HG03196 (cell line): ENCODE measurements around the gene PRDM16.

Source experiments
- ATAC-seq: cut with Tn5 transposase; IDR thresholded peaks from one replicate; pipeline ENCODE4 v1.9.1; 2021; ENCODE audit not compliant: unreplicated experiment

PRDM16 gene

DNA sequence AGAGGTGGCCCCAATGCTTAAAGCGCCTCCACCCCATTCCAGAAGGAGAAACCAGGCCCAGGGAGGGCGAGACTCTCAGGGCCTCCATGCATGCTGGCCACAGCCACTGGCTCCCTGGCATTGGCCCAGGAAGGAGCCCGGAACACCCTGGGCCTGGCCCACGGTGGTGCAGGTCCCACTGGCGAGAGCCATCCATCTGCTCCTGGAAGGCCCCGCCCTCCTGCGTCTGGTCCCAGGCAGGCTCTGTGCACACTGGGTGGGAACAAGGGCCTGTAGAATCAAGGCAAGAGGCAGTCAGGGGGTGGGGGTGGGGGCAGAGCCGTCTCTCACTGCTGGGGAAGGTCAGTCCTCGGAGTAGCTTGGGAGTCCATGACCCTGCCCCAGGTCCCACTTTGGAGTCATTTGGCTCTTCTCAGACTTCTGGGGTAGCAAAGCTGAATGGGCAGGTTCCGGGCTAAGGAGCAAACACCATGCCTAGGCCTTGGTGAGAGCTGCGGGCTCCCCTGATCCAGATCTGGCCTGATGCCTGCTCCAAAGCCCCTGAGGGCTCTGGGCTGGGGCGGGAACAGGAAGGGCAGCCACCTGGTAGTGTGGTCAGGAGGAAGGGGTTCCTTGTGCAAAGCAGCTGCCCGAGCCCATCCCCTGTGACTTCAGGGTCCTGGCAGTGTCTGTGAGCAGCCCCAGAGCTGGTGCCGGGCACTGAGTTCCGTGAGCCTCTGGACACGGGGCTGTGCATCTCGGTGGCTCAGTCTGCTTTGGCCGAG lies 278.4 kb downstream of the PRDM16 start:
- no peak for ATAC-seq

DNA sequence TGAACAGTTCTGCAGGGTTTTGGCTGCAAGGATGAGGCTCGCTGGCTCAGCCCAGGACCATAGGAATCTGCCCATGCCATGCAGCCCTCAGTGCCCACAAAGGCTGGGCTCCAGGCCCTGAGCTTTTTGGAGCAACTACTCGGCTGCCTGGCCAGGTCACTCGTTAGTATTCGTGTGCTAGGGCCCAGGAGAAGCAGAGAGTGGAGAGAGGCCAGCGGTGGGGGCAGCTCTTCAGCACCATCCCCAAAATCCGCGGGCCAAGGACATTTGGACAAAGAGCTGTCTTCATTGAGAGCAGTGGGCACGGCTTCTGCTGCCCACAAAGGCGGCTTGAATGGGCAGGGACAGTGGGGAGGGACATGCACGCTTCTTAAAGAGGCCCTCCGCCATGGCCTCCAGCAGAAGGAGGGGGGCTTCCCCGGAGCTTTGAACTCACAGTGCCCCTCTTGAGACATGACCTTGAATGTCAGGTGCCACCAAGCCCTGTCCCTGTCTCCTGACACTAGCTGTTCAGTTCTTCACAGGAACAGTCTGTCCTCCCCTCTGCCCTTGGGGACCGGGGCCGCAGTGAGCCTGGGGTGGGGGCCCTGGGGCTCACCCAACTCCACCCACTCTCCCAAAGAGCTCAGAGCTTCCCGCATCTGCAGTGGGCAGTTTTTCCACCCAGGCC lies 279.3 kb downstream of the PRDM16 start:
- ATAC-seq = no peak

DNA sequence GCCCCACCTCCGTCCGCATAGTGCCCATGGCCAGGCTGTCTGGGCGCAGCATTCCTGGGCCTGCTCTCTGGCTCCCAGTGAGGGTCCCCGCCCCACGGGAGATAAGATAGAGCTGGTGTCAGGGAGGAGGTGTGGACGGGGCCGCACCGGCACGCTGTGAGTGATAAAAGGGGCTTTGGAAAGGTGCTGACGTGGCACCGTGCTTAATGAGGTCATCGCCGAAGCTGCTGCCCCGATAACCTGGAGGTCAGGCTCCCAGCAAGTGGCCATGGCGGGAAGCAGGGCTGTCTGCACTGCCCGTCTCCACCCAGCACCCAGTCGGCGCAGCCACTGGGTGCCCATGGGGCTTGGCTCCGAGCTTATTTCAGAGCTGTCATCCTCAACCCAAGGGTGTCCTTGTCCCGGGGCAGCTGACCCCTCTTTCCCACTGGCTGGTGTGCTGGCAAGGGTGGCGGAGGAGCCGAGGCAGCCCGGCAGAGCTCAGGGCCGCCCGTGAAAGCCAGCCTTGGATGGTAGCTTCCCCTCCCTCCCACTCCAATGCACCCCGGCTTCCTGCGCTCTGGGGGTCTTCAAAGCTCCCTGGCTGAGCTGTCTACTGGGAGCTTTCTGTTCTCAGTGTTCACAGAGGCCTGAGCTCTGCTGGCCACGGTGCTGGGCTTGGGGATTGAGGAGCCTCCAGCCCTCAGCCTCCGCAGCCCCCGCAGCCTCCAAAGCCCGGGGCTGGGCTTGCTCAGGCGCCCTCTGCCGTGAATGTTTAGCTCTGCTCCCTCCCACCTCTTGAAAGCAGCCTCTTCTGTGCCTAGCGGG lies 280.4 kb downstream of the PRDM16 start:
- ATAC-seq = no peak

DNA sequence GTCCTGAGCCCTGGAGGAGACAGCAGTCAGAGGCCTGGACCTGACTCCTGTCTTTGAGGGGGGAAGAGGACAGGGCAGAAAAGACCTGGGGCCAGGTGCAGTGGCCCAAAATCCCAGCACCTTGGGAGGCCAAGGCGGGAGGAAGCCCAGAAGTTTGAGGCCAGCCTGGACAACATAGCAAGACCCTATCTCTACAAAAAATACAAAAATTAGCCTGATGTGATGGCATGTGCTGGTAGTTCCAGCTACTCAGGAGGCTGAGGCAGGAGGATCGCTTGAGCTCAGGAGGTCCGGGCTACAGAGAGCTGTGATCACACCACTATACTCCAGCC lies 280.9 kb downstream of the PRDM16 start:
- ATAC-seq = no peak

DNA sequence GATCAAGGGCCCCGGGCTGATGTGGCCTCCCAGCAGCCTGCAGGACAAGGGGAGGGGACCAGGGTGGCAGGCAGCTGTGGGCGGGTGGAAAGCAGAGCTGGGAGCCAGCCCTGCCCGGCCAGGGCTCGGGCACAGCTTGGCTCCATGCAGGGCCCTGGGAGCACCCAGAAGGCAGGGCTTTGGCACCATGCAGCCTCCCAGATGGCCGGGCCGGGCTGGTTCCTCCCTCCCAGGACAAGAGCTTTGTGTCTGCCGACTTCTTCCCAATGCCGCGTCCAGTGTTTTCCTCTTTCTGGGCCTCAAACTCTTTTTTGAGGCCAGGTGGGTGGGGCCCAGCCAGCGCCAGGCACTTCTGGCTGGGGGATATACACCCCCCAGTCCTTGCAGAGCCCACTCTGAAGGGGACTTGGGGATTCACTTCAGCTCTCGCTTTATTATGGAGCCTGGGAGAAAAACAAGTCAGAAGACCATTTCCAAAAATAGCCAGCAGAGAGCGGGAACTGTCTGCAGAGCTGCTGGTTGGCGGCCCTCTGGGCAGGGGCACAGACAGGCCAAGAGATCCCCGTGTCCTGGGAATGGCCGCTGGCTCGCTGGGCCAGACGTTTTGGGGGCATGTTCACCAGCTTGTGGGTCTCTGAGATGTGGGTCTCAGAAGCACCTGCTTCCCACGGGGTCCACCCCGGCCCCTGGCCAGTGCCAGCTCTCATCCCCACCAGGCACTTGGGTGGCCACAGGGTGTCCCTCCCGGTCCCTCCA lies 281.7 kb downstream of the PRDM16 start:
- ATAC-seq = no peak

DNA sequence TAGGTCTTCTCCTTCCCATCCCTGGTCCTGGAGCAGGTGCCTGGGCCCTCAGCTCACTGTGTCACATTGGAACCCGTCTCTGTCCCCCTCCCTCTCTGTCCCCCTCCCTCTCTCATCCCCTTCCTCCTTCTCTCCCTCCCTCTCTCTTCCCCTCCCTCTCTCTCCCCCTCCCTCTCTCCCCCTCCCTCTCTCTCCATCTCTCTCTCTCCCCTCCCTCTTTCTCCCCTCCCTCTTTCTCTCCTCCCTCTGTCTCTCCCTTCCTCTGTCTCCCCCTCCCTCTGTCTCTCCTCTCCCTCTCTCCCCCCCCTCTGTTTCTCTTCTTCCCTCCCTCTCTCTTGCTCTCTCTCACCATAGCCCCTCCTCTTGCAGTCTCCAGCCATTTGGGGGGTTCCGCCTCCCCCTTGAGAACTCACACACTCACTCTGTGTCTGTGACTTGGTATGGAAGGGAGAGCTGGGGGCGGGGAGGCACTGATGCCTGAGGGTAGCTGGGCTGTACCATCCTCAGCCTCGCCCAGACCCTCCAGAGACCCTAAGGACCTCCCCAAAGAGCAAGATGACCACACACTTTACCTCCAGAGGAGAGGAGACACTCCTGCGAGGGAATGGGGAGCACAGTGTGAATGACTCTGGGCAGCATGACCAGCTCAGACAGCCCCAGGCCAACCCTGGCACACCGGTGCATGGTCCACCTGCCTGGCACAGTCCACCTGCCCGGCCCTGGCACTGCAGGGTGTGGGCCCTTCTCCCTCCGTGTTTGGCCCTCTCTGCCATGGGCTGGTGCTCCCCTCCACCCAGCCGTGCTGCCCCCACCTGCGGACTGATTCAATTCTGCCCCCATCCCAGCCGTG lies 282.7 kb downstream of the PRDM16 start:
- ATAC-seq = no peak

DNA sequence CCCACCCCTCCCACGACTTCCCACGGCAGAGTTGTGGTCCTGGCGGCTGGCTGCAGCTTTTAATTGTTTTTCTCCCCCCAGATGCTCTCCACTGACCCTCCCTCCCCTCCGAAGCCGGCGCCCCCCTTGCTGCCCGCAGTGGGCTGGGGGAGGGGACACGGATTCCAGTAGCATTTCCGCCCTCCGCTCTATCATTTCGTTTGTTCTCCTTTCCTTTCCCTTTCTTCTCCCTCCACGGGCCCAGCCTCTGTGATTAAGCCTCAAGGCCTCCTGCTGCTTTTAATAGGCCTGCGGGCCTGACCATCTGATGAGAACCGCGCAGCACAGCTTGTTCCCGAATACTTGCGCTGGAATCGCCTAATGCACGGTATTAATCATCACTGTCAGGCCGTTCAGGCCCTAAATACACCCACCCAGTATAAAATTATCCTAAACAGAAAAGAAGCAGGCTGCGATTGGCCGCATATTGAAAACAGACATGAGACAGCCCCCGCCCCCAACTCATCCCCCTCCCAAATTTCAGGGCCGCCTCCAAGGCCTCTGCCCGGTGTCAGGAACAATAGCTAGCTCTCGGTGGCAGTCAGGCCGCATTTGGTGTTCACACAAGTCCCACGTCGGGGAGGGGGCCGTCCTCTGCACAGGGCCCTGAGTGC lies 283.4 kb downstream of the PRDM16 start:
- ATAC-seq = no peak

DNA sequence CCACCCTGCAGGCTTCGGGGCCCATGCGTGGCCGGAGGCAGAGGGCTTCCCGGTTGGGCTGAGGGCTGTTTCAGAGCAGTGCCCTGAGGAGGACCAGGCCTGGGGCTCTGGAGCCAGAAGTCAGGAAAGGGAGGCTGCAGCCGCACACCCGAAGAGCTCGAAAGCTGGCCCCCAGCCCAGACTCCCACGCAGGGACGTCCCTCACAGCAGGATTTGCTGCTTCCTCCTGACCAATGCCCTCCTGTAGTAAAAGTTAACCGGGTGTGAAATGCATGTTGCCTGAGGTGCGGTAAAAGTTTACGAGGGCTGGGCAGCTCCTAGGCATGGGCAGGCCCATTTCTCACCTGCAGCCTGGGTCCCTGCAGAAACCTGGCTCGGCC lies 283.9 kb downstream of the PRDM16 start:
- no peak for ATAC-seq

DNA sequence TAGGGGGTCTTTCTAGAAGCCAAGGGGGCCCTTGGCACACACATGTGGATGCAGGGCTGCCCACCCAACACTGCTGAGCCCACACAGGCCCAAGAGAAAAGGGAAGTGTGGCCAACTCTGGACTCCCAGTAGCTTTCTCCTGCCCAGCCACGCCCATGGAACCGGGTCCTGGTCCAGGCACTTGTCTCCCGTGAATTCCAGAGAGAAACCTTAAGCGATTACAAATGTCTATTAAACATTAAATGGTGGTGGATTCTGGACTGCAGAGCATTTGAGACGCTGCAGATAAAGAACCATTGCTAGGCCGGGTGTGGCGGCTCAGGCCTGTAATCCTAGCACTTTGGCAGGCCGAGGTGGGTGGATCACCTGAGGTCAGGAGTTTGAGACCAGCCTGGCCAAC lies 284.9 kb downstream of the PRDM16 start:
- ATAC-seq = no peak

DNA sequence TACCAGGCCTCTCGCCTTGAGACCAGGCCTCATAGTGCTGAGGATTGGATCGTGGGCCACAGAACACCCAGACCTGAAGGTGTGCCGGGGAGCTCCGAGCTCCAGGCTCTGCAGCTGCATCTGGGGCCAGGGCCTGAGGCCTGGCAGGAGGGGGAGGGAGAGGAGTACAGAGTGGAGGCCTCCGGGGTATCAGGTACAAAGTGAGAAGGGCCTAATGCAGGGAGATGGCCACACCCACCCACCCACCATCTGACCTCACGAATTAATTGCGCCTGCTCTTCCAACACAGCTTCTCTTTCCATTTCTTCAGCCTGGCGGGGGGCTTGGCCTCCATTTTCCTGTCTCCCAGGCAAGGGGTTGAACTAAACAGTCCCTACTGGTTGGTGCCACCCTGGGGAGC lies 286.1 kb downstream of the PRDM16 start:
- no peak for ATAC-seq

DNA sequence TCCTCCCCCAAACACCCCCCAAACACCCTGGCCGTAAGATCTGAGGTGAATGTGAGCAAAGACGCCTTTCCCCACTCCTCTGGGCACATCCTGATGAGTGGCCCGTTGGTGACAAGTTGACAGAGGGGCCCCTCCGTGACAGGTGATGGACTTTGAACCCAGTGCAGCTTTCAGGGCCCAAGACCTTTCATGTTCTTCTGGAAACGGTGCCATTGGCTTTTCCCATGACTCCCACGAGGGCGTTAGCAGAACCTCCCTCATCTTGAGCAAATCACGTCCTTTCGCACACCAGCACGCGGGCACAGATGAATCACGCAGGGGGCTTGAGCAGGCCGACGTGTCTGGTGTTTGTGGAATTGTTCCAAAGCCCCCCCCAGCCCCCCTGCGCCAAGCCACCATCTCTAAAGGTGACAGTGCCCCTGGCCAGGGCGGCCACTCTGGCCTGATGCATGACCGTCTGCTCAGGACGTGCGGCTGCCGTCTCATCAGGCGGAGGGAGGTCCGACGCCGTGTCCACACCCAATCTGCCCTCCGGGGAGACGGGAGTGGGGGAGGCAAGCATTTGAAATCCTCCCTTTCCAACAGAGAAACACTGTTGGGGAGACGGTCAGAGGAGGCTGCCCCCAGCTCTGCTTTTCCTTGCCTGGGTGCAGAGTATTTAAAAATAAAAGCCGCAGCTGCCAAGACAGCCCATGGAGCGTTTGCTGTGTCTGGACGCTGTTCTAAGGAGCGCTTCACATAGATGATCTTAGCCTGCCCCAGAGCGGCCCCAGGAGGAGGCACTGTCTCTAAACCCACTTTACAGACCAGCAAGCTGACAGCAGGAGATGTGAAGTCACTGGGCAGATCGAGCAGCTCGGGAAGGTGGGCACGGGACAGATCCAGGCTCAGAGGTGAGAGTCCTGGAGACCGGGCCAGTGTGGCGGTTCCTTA lies 287.2 kb downstream of the PRDM16 start:
- ATAC-seq = no peak

DNA sequence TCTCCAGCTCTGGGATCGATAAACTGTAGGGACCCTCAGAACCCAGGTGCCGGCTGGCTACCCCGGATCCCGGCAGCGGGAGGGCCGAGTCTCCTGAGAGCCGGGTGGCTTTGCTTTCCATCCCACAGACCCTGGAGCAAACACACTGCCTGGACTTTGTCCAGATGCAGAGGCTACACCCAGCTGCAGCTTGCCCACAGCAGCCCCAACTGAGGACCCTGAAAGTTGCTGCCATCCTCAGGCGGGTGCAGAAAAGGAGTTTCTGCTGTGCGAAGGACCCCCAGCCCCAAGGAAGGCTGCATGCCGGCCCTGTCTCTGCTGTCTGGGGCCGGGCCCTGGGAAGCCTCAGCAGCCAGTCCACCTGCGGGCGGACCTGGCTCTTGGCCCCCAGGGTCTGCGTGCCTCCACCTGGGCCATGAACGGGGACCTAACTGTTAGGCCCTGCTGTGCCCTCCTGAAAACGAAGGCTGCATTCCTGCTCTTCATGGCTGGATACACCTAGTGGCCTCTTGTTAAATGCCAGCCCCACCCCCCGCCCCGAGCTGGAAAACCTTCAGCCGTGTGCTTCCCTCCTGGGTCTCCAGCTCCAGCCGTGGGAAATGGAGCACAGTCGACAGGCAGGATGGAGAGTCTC lies 287.9 kb downstream of the PRDM16 start:
- no peak for ATAC-seq

DNA sequence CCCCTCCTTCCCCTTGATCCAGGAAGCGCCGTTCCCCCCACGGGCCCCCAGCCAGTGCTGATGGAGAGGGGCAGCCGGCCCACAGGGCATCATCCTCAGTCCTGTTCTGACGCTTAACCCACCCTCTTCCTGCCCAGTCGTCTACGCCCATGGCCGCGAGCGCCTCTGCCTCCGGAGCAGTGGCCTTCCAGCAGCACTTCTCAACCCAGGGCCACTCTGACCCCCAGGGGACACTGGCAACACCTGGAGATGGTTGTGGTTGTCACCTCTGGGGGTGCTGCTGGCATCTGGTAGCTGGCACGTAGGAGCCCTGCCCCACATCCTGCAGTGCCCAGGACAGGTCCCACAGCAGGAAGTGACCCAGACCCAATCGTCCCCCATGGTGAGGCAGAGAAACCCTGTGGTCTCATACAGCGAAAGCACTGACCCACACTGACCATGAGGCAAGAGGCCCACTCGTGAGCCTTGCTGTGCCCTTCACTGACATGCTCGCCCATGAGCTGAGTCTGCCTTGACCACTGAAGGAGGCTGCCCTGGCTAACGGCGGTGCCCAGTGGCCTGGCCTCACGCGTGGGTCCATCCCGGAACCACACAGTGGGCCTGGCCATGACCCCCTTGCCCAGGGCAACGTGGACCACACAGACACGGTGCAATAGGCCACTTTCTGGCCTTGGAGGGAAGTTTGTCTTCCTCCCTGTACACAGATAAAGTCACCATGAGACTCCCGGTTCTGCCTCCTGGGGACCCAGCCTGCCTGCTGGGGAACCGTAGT lies 288.7 kb downstream of the PRDM16 start:
- no peak for ATAC-seq

DNA sequence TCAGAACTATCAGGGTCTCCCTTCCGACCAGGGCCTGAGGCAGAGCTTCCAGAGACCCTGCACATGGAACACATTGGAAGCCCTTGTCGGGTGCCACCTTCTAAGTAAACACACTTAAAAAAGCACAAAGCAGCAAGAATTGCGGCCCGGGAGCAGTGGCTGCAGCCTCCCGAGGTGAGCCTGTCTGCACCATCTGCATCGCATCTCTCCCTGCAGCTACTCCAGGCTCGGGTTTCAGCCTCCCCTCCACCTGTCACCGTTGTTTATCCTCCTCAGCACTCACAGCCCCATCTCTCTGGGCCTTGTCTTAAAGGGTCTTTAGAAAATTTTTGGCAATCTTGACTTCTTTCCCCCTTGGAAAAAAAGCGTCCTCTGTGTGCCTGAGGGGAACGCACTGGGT lies 290.3 kb downstream of the PRDM16 start:
- ATAC-seq = no peak

DNA sequence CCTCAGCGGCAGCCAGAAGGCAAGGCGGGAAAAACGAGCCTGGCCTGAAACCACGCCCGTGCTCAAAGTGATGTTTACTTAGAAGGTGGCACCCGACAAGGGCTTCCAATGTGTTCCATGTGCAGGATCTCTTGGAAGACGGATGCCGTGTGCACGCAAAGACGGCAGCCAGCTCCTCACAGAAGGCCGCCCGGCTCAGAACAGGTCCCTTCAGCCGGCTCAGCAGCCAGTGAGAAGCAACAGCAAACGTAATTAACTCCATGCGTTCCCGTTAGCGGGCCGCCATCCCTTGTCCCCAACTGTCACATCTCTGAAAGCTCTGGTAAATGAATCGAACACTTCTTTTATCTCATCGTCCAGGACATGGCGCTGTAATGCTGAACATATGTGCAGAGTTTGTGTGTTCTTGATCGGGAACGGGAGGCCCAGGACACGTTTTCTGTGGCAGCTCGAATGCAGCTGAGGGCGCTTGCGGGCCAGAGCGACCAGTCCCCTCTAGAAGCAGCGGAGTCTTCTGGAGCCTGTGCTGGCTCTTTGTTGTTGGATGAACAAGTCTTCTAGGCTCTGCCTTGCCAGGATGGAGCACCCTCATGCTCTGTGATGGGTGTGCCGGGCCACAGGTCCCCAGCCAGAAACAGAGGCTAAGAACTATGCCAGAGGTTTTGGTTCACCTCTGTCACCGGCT lies 290.9 kb downstream of the PRDM16 start:
- ATAC-seq = no peak

DNA sequence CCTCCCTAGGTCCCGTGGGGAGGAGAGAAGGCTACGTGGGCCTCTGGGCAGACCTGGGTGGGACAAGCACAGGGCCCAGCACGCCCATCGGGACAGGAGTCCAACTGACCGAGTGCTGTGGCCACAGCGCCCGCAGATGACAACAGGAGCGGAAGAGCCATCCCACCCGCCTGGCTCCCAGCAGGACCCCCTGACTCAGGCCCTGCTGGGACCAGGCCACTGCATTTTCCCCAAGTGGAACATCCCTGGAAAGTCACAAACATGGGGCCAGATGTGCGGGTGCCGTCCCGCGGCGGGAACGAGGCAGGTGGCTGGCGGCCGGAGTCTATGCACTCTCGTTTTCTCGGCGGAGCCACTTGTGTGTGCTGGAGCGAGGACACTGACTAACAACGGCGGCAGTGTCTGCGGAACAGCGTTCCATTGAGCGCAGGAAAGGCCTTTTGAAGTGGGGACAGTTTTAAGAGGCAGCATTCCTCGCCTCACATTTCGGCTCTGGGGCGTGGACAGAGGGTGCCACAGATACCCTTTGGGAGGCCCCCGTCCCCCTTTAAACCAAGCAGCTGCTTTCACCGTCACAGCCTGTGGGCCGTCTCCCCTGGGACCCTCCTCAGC lies 291.7 kb downstream of the PRDM16 start:
- no peak for ATAC-seq

DNA sequence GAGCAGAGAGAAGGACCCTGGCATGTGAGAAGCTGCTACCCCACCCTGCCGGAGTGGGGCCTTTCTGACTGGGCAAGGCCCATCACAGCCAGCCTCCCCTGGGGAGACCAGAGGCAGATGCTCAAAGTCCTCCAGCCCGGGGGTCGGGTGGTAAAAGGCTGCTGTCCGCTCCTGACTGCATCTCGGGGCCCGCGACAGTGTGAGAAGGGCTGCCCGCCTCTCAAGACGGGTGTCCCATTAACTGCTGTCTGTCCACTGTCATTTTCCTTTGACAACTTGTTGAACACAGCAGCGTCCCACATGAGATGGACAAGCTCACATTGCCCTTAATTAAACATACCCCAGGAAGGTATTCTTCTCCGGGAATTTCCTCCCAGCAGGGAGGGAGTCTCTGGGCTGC lies 294.0 kb downstream of the PRDM16 start:
- ATAC-seq = no peak
